ENCODE data around the gene PPIE.

PPIE gene

GRCh38 chr1:39802496-39803260, 64.0 kb downstream of the PPIE start:
- no peaks in the 10 kb centered on the region for H3K9me3 ChIP-seq (ENCODE audit: low read depth, low read length)
- TF ChIP-seq POLR2AphosphoS5 (IDR thresholded peaks at IDR 0.05; ENCODE audit: borderline replicate concordance, low read depth, low read length) = no peak
- no peak for TF ChIP-seq FOXP2 (optimal IDR thresholded peaks at IDR 0.05; ENCODE audit: control extremely low read depth, extremely low read length, insufficient read depth)
- TF ChIP-seq EZH2 (IDR thresholded peaks at IDR 0.05) = no peak
- no peak for DNase-seq (ENCODE audit: low read depth, low spot score)
- no peak overlapping the region for H3K27ac ChIP-seq
- H3K9ac ChIP-seq (ENCODE audit: insufficient read length) = no peak overlapping the region
- H3K36me3 ChIP-seq (ENCODE audit: insufficient read depth, low read length) = no peaks in the 10 kb centered on the region
- H3K4me3 ChIP-seq = no peak overlapping the region

- Histone ChIP-seq H3K27ac (no peak overlapping the region), H3K36me3 (ENCODE audit: insufficient read depth, low read length) (no peaks in the 10 kb centered on the region), H3K9me3 (ENCODE audit: low read depth, low read length) (no peaks in the 10 kb centered on the region), H3K4me3 (no peak overlapping the region), H3K9ac (ENCODE audit: insufficient read length) (no peak overlapping the region)
- no peak for TF ChIP-seq POLR2AphosphoS5 (IDR thresholded peaks at IDR 0.05; ENCODE audit: borderline replicate concordance, low read depth, low read length)
- no peak for TF ChIP-seq EZH2 (IDR thresholded peaks at IDR 0.05)
- TF ChIP-seq FOXP2 (optimal IDR thresholded peaks at IDR 0.05; ENCODE audit: control extremely low read depth, extremely low read length, insufficient read depth) = no peak
- DNase-seq (ENCODE audit: low read depth, low spot score) = no peak
Observed at GRCh38 chr1:39805385-39805784, 66.7 kb downstream of the PPIE start.

GRCh38 chr1:39808784-39809517, 70.3 kb downstream of the PPIE start:
- DNase-seq (ENCODE audit: low read depth, low spot score) = no peak
- no peaks in the 10 kb centered on the region for H3K36me3 ChIP-seq (ENCODE audit: insufficient read depth, low read length)
- H3K9ac ChIP-seq (ENCODE audit: insufficient read length) = no peak overlapping the region
- TF ChIP-seq FOXP2 (optimal IDR thresholded peaks at IDR 0.05; ENCODE audit: control extremely low read depth, extremely low read length, insufficient read depth) (no peak), EZH2 (IDR thresholded peaks at IDR 0.05) (no peak), POLR2AphosphoS5 (IDR thresholded peaks at IDR 0.05; ENCODE audit: borderline replicate concordance, low read depth, low read length) (no peak)
- H3K4me3 ChIP-seq = no peak overlapping the region
- no peak overlapping the region for H3K27ac ChIP-seq
- H3K9me3 ChIP-seq (ENCODE audit: low read depth, low read length) = no peaks in the 10 kb centered on the region

GRCh38 chr1:39812913-39813312, 74.2 kb downstream of the PPIE start:
- H3K4me3 ChIP-seq = no peak overlapping the region
- TF ChIP-seq POLR2AphosphoS5 (IDR thresholded peaks at IDR 0.05; ENCODE audit: borderline replicate concordance, low read depth, low read length) (no peak), EZH2 (IDR thresholded peaks at IDR 0.05) (no peak), FOXP2 (optimal IDR thresholded peaks at IDR 0.05; ENCODE audit: control extremely low read depth, extremely low read length, insufficient read depth) (no peak)
- DNase-seq (ENCODE audit: low read depth, low spot score) = no peak
- no peak overlapping the region for H3K9ac ChIP-seq (ENCODE audit: insufficient read length)
- no peak overlapping the region for H3K27ac ChIP-seq
- no peaks in the 10 kb centered on the region for H3K36me3 ChIP-seq (ENCODE audit: insufficient read depth, low read length)
- H3K9me3 ChIP-seq (ENCODE audit: low read depth, low read length) = no peaks in the 10 kb centered on the region

Data from SK-N-MC (cell line).